GM21717 (cell line): ENCODE data around the gene KRT40.

Experiments
- ATAC-seq: cut with Tn5 transposase; IDR thresholded peaks from one replicate; pipeline ENCODE4 v1.9.1; 2021; ENCODE audit warnings: mild to moderate bottlenecking, moderate library complexity; ENCODE audit not compliant: unreplicated experiment

The KRT40 gene

GRCh38 chr17:40953881-40954280 is 30.2 kb downstream of the KRT40 start:
- ATAC-seq, result no peak

DNA sequence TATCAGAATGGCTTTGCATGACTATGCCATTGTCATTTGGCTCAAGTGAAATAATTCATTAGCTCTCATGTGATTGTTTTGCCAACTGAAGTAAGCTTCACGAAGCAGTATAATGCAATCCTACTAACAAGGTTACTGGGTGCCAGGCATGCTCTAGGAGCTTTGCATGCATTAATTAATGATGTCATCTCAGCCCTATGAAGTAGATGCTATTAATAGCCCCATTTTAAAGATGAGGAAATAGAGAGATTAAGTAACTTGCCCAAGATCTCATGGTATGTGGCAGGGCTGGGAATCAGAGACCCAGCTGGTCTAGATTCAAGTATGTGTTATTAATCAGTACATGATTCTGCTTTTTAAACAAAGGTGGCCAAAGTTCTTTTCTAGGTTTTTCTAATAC is 31.5 kb downstream of the KRT40 start:
- no peak for ATAC-seq

- ATAC-seq, result no peak
These were observed 32.0 kb downstream of the KRT40 start for GRCh38 chr17:40952154-40952553.

DNA sequence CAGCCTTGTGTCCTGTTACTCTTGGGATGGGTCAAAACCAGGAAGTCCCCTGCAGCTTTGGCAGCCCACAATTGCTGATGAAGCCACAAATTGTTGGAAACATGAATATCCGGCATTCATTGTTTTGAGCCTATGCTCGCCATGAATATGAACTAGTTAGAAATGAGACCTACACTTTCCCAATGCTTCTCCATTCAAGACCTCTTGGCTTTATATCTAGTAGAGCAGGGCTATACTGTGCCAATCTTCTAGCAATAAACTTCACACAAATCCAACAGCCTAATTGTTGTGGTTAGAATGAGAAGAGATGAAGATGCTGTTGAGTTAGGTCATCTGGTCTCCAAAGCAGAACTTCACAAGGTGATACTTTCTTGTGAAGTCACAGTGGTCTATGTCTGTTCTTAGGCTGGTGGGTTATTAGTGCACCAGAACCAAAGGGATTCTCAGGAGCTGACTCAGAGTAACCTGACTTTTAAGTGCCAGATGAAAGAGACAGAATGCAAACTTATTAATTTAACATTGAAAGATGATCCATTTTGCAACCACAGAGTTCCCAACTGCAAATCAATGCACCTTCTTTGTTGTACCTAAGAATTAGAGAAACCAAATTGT is 33.0 kb downstream of the KRT40 start:
- ATAC-seq, result no peak

- ATAC-seq, result no peak
These were observed 34.0 kb downstream of the KRT40 start for GRCh38 chr17:40950176-40950575.

DNA sequence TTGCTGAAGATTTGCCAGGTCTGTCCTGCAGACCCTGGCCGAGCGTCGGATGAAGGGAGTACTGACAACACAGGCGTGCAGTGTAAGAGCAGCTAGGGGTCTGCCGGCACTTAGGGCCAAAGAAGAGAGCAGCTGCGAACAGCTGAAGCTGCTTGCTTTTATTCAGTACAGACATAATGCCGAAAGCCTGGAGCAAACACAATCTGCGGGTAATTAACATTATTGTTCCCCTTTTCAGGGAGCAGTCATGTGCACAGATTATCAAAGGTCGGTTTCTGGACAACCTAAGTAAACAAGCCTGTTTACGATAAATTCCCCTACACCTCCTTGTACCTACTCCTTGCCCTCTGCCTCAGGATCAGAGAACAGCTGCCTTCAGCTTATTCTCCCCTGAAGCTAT is 34.7 kb downstream of the KRT40 start:
- no peak for ATAC-seq

DNA sequence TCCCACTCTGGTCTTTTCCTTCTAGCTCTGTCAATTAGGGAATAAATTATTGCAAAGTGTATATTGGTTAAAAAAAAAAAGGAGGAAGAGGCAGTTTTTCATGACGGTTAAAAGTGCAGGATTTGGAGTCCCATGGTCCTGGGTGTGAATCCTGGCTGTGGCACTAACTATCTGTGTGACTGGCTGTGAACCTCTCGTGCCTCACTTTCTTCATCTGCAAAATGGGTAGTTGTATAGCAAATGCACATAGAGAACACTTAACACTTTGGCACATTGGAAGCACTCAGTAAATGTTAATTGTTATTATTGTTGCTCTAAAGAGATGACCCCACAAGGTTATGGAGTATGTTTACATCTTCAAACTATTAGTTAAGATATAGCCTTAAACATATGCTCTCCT is 36.2 kb downstream of the KRT40 start:
- no peak for ATAC-seq

GRCh38 chr17:40945414-40945813 is 38.7 kb downstream of the KRT40 start:
- ATAC-seq, result no peak

DNA sequence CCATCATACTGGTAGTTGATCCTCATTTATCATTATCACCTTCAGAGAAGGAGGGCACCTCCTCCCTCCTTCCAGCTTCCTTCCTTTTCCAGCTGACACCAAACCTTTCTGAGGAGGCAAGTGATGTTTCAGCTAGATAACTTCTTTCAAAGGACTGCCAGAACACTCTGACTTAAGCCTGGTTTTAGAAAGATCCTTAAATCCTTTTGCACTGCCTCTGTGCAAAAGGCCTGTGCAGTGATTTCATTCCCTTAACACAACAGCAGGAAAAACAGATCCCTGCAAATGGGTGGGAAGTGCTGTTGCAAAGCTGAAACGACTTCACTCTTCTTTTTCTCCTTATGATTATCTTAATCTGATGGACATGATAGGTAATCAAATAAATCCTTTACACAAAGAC is 39.6 kb downstream of the KRT40 start:
- ATAC-seq, result no peak

DNA sequence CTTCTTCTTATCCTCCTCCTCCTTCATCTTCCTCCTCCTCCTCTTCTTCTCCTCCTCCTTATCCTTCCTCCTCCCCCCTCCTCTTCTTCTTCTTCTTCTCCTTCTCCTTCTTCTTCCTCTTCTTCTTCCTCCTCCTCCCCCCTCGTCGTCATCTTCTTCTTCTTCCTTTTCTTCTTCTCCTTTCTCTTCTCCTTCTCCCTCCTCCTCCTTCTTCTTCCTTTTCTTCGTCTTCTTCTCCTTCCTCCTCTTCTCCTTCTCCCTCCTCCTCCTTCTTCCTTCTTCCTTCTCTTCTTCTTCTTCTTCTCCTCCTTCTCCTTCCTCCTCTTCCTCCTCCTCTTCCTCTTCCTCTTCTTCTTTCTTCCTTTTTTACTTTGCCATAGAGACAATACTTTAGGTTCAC is 41.6 kb downstream of the KRT40 start:
- no peak for ATAC-seq

DNA sequence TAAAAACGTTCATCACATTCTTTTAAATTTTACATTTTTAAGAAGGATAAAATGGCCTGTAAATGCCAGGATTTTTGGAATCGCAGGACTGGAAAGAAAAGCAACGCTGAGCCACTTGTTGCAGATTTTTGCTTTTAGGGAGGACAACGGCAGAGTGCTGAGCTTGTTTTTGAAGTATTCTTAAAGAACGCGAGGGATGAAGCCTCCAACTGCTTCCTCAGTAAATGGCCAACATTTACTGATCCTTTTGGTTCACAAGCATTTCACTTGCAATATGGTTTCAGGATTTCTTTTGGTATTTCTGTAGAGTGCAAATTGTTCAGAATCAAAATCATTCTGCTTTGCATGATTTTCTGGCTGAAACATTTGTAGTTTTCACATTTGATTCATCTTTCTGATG is 43.9 kb downstream of the KRT40 start:
- ATAC-seq, result no peak

DNA sequence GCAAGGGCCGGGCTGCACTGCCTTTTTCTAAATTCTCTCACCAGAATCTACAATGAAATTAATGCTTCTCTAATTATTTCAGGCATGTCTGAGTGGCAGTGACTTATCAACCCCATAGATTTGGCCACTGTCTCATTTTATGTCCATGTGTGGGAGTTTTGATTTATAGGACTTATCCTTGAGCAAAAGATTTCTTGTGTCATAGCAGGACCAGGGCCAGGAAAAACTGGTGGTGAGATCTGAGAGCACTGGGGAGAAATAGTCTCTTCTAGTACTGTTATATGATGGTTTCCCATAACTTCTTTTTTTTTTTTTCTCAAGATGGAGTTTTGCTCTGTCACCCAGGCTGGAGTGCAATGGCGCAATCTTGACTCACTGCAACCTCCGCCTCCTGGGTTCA is 45.1 kb downstream of the KRT40 start:
- no peak for ATAC-seq

- no peak for ATAC-seq
These were observed 46.7 kb downstream of the KRT40 start, which contains the start of gene KRT23 for GRCh38 chr17:40937384-40937819. Gene KRT23, minus strand, starts transcription at chr17:40937646. Its CDS starts 1,043 bp downstream, at chr17:40936603.

GRCh38 chr17:40936976-40937375 is 47.1 kb downstream of the KRT40 start:
- ATAC-seq, result no peak

GRCh38 chr17:40936437-40936971 is 47.6 kb downstream of the KRT40 start:
- no peak for ATAC-seq

DNA sequence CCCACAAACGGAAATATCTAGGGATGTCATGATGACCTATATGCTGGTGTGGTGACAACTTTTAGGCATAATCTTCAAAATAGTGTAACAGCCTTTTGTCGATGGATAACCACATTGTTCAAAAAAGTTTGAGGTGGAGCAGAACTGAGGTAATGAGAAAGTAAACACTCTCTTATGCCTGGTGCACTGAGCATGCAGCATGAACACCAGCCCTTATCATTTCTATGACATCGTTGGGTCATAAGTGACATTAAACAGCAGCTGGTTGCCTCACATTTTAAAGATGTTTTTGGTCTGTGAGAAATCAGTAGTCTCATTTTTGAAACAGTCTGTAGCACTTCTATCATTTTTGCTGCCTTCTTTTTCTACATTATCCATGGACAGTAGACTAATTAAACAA is 48.5 kb downstream of the KRT40 start:
- no peak for ATAC-seq

- ATAC-seq, result no peak
These were observed 51.5 kb downstream of the KRT40 start for GRCh38 chr17:40932608-40933007.

DNA sequence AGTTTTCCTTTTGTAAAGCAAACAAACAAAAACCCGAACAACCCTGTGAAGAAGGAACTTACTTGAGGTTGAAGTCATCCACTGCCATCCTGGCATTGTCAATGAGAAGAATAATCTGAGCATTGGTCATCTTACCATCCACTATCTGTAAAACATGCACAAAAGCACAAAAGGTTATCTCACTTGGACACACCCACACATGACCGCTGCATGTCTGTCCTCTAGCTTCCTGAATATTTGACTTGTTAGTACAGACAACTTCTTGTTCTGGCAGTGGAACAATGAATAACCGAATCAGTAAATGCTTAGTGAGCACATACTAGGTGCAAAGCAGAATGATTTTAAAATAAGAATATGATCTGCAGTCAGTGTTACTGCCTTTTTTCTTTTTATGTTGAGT is 52.8 kb downstream of the KRT40 start:
- ATAC-seq, result no peak
